ENCODE results near the gene ADAP1.

Gene ADAP1

DNA sequence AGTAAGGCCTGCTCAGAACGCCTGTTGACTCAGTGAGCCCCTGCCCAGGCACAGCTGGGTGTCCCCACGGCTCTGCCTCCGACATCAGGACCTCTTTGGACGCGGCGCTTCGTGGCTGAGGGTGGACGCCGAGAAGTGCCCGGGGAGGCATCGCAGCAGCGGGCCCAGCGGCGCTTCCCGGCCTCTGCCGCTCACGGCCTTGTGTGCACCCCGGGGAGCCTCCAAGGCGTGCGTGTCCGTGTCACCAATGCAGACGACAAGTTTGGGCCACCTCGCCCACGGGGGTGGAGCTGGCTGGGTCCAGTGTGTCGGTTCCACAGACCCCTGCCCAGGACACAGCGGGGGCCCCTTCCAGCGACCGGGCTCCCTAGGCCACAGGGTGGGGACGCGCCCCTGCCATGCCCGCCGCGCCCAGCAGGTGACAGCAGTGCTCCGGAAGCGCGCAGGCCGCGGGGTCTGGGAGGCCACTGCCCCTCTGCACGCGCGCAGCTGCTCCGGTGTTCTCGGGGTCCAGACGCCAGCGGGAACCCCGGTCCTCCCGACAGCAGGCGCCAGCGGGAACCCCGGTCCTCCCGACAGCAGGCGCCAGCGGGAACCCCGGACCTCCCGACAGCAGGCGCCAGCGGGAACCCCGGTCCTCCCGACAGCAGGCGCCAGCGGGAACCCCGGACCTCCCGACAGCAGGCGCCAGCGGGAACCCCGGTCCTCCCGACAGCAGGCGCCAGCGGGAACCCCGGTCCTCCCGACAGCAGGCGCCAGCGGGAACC, 45.7 kb downstream of the ADAP1 start:
- DNase-seq (ENCODE audit: low spot score), result peak; percentile 88

DNA sequence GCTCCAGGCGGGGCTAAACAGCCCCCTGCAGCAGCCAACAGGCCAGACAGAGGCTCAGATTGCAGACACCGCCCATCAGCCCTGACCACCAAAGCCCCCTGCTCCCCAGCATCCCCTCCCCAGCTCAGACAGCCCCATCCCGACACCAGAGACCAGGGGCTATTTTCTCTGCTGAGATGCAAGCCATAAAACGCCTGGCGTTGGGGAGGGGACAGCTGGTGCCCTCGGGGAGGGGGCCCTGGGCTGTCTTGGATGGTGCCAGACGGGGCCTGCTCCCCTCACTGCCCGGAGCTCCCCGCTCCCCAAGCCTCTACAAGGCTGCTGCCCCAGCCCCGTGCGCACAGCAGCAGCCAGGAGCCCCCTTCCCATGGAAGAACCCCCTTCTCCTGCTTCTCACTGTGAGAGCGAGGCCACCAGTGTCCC, 46.3 kb downstream of the ADAP1 start:
- no peak for DNase-seq (ENCODE audit: low spot score)

DNA sequence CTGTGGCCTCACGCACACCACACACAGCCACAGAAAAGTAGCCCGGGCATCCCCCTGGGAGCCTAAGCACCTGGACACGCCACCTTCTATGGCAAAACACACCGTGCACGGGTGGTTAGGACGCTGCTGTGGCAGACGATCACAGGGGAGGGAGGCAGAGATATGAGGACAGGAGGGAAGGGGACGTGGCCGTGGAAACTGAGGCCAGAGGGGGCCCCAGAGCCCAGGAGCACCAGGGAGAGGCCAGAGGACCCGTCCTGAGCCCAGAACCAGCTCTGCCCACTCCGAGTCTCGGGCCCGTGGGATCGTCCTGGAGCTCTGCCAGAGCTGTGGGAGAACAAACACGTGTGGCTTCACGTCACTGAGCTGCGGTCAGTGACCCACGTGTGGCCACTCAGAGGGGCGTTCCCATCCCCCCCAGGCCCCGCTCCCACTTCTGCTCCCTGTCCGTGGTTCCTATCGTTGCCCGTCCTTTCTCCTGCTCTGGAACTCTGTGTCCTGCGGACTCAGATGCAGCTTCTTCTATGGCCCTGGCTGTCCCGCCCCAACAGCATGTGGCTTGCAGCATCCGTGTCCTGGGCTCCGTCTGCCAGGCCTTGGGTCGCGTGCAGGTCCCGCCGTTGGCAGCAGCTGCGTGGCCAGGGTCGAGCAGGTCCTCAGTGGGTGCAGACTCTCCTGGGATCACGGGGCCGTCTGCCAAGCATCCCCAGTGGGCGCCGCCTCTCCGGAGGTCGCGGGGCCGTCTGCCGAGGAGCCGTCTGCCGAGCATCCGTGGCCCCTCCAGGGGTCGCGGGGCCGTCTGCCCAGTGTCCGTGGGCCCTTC, 47.1 kb downstream of the ADAP1 start:
- no peak for DNase-seq (ENCODE audit: low spot score)

DNA sequence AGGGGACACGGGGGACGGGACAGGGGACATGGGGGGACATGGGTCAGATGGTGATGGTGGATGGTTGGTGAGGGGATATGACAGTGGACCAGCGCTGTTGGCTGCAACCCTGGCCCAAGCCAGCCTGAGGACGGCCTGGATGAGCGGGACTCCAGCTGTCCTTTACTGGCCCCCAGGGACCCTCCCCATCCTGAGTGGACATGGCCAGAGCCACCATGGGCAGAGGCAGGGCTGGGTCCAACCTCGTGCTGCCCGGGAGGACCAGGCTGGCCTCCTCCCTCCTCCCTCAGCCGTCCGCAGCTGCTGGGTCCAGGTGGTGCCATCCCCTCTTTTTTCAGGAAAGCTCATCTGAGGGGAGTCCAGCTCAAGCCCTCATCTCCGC, 47.7 kb downstream of the ADAP1 start:
- no peak for DNase-seq (ENCODE audit: low spot score)

DNA sequence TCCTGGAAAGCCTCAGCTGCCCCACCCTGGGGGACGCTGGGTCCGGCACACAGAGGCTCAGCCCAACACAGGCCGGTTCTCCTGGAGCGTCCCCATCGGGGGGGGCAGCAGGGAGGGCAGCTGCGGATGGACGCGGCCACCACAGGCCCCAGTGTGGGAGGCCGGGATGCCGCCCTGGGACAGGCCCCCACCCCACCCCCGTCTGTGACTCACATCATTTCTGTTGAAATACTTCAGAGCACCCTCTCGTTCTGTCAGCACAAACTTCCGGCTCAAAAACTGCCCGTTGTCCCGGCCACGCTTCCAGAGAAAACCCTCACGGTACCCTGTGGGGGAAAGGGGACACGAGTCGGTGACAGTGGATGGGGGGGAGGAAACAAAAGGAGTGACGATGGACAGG, 49.6 kb downstream of the ADAP1 start:
- peak; percentile 82 for DNase-seq (ENCODE audit: low spot score)

DNA sequence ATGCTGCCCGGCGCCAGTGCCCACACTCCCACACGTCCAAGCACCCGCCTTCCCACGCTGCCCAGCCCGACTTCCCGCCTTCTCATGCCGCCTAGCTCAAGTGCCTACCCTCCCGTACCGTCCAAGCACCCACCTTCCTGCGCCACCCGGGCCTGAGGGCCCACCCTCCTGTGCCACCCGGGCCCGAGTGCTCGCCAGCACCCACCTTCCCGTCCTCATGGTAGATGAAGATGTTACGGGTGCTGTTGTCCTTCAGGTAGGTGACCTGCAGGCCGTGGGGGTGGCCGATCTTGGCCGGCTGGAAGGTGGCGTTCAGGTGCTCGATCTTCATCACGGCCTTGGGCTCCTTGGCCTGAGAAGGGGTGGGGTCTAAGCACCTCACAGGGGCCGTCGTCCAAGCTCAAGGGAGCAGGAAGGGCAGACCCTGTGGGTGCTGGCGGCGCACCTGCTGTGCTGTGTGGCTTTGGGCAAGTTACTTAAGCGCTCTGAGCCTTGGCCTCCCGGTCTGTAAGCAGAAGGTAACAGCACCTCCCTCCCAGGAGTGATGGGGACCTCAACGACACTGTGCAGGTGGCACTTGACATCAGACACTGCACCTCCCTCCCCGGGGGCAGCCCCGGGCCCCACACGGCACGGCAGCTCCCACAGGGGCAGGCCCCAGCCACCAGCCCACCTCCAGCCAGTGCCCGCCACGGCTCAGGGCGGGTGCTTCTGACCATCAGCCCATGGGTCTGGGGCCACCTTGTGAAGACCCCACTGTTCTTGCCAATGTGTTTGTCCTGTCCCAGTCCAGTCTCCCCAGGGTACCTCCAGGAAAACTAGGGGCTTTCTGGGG, 50.3 kb downstream of the ADAP1 start:
- DNase-seq (ENCODE audit: low spot score), result no peak

DNA sequence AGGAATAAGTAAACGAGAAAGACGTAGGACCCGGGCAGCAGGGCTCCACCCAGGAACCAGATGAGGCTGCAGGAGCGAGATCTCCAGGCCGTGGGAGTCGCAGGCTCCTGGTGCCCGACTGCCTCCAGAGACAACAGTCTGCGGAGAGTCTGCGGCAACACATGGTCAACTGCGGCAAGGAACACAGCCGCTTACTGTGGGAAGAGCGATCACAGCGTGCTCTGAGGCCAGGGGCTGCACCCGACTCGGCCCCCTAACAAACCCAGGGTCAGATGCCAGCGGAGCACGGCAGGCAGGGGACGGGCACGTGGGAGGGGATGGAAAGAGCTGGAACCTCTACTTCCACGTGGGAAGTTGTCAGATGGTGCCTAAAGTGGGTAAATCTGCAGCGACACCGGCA, 51.5 kb downstream of the ADAP1 start:
- no peak for DNase-seq (ENCODE audit: low spot score)

DNA sequence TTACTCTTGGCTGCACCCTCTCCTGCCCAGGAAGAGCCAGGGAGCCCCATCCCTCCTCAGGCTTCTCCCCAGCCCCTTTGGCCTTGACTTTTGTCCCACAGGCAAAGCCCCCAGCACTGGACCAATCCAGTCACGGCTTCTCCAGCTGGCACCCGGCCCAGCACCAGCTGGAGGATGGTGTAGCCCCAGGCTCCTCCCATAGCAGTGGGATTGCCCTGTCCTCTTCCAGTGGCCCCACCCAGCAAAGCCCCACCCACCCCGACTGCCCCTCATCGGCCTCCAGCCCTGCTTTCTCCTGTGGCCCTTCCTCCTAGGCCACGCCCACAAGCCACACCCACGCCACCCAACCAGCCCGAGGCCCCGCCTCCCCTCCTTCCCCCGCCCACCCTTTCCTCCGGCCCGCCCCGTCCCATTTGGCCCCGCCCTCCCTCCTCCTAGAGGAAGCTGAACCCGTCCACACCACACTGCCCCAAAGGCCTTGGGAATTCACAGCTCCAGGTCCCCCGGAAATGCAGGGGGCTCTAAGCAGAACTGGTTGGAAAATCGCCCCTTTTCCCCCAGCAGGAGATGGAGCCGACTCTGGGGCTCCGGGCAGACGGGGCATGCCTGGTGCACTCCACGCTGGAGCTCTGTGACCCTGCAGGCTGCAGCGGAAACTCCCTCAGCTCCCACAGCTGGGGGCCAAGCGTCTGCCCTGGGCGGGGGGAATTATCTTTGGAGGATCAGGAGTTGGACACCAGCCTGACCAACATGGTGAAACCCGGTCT, 52.9 kb downstream of the ADAP1 start:
- peak; percentile 94 for DNase-seq (ENCODE audit: low spot score)

DNA sequence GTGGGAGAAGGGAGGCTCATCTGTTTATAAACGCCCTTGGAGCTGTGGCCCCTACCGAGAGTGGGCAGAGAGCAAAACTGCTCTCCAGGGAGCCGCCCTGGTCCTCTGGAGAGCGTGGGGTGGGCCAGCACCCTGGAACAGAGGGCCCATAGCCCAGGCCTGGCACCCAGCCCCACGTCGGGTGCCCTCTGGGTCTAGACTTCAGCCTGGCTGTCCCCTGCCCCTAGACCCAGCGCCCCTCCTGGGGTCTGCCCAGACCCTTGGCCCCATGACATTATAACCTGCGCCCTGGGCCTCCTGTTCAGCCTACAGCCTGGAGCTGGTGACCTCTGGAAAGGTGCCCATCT, 53.5 kb downstream of the ADAP1 start:
- DNase-seq (ENCODE audit: low spot score), result no peak

DNA sequence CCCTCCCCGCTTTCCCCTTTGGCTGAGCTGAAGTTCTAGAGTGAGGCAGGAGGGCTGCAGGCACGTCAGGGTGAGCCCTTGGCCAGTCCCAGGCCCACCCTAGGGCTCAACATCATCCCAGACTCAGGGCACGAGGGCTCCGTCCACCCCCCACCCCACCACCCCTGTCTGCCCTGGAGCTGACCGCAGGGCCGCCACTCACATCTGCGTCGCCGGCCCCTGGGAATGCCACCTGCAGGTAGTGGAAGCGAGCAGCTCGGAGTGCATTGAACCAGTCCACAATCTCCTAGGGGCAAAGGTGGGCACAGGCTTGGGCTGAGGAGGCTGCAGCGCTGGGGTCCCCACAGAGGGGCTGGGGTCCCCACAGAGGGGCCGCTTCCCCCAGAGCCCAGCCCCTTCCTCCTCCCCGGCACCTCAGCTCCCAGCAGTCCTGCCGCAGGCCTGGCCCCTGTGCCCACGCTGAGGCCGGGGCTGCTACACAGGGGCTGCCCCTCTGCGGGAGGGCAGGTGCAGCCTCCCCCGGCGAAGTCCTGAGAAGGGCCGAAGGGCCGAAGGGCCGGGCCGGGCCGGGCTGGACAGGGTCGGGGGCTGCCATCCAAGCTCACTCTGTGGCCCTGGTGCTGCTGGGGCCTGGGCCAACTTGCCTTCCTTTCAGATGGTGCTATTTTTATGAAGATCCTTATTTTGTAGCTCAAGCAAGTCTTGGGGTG, 54.0 kb downstream of the ADAP1 start:
- DNase-seq (ENCODE audit: low spot score), result no peak

DNA sequence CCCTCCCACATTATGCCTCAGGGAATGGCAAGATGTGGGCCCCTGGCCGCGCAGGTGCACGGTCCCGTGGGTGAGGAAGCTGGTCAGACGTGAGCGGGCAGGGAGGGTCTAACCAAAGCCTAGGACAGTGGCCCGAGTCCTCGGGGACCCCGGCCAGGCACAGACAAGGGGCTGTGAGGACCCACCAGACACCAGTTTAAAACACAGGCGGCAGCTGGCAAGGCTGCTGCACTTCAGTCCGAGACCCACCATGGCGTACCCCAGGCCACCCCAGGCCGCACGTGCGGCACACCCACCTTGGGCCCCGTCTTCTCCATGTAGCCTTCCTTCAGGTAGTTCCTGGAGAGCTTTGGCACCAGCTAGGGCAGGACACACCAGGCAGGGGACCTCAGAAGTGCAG, 54.7 kb downstream of the ADAP1 start:
- DNase-seq (ENCODE audit: low spot score), result no peak

DNA sequence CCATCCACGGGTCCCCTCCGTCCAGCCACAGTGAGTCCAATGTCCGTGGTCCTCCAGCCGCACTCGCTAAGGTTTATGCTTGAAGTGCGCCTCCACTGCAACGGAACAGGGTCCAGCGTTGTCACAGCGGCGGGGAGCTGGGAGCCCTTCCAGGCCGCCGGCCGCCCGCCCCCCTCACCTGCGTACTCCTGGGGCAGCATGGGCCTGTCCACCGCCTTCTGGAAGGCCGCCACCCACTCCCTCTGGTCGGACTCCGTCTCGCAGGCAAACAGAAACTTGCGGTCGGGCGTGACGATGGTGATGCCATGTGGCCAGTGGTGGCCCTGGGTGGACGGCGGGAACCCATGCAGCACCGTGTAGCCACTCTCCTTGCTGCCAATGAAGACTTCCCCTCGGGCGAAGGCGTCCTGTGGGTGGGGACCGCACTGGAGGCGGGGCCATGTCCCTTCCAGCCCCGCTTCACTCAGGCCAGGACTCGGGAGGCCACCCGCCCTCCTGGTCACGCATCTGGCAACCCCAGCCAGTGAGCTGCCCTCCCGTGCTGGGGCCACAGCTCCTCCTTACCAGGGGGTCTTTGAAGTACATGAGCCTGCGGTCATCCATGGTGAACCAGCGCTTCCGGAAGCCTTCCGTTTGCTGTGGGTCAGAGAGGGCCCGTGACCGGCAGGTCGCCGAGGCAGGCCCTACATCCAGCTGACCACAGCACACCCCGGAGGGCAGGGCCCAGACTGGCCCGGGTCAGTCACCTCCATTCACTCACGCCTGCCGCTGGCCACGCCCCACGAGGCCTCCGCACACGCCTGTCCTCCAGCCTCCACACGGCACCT, 55.4 kb downstream of the ADAP1 start:
- DNase-seq (ENCODE audit: low spot score), result no peak

DNA sequence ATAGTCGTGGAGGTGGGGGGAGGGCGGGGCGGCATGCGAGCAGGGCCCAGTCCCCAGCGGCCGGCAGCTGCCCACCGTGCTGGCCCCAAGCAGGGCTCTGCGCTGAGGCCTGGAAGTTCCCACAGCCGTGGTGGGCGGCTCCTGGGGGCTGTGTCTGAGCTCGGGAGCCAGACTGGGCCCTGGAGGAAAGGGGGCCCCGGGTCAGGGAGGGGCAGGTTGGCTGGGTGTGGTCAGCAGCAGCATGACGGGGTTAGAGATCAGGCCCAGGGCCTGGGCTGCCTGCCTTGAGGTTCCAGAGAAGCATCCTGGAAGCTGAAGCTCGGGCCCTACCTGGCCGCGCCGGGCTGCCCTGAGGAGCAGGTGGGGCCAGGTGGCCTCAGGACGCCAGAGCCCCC, 56.0 kb downstream of the ADAP1 start:
- no peak for DNase-seq (ENCODE audit: low spot score)

DNA sequence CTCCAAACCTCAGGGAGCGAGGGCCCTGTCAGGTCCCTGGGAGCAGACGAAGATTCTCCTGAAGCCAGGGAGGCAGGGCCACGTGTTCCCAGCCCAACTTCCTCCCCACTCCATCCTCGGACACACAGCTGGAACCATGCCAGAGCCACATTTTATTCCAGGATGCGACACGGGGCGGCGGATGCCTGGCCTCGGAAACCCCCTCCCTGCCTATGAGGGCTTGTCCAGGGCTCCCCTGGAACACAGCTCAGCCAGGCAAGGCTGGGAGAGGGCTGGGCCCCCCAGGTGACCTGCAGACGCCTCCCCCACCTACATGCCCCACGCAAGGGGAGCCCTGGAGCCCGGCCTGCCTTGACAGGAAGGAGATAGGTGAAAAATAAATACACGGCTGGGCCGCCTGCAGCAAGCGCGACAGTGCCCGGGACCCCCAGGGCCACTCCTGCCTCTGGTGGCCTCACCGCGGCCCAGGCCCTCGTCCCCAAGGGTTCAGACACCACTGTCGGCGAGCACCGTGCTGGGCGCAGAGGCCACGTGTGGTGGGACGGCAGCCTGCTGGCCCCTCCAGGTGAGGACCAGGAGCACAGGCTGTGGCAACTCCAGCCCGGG, 56.6 kb downstream of the ADAP1 start:
- no peak for DNase-seq (ENCODE audit: low spot score)

DNA sequence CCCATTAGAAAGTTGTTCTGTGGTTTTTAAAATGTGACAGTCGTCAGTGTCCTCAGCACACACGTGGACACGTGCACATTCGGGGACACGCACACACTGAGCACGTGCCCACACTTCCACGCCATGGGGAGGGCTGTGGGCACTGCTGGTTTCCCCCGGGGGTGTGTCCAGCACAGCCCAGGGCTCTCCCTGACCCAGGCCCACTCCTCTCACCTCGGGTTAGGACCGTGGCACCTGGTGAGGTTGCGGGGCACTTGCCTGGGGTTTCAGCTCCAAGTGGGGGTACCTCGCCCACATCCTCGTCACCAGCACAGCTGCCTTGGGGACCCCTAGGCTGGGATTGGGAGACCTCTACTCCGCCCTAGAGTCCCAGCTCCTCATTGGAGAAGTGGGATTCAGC, 57.4 kb downstream of the ADAP1 start:
- no peak for DNase-seq (ENCODE audit: low spot score)

DNA sequence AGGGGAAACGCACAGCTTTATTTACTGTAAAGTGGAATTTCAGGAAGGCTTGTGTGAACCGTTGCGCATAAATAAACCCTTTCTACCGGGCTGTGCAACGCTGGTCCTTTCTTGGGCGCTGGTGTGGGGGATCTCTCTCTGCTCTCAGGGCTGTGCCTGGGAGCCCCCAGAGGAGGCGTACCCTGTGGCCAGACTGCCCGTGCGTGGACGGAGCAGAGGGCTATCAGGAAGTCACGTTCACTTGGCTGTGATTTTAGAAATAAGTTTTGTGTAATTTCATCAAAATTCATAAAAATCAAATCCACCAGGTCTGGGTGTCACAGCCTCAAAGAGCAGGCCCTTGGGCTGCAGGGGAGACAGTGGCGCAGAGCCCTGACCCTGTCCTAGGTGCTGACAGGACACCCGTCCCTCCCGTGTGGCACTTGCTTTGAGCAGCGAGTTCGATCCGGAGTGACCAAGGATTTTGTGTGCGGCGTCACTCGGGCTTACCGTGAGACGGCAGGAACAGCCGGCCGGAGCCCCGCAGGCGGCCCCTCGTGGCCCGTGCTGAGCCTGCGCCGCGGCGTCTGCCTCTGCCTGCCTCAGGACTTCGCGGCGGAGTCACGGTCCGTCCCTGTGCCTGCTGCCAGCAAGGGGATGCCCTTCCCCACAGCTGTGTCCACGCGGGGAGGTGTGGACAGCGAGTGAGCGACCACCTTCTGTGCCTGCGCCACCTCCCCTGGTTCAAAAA, 58.0 kb downstream of the ADAP1 start:
- DNase-seq (ENCODE audit: low spot score), result no peak

DNA sequence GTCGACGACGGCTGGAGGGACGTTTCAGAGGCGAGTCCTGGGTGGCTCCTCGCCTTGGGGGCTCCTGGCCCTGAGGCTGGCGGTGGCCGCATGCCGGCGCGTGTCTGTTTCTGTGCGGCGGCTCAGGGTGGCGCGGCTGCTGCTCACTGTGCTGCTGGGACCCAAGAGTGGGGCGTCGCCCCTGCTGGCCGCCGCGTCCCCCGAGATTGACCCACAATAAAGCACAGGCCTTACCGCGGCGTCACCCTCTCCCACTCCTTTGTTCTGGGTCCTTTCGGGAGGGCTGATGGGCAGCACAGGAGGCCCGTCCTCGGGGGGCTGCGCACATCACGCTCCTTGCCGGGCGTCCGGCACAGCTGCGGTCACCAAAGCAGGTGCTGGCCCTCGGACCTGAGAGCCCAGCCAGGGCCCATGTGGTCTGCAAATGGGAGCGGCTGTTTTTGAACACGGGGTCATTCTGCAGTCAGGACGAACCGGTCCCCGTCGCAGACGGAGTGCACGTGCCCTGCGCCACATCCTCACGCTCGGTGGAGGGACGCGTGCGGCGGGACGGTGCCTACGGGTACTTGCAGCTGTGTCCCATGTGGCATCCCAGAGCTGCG, 58.9 kb downstream of the ADAP1 start:
- no peak for DNase-seq (ENCODE audit: low spot score)

DNA sequence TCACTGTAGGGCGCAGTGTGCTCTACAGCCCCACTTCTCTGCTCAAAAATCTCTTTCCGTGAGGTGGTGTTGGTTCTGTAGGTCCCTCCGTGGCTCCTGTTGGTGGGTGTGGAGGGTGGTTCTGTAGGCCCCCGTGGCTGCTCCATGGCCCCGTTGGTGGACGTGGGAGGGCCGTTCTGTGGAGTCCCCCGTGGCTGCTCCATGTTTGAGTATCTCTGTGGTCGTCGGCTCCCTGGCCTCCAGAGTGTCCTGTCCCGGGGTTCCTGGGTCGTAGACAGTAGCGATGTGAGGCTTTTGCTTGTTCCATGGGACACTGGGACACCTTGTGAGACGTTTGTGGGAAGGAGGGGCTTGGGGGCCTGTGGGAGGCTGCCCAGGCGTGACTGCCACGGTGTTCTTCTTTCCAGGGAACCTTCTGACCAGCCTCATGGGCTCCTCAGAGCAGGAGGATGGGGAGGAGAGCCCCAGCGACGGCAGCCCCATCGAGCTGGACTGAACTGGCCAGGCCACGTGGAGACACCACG, 59.5 kb downstream of the ADAP1 start:
- no peak for DNase-seq (ENCODE audit: low spot score)
